HEK293T (cell line): Measurements from ENCODE around the gene DNMT3L.
"Not testable (repeated sequence)": the region's sequence is repeated elsewhere in the genome, so short reads cannot be mapped to it uniquely, and the experiment has no call there.

Experiments used
- ARNT ChIP-seq: fragments of 450-650 bp; IDR thresholded peaks from 2 replicates; pipeline ENCODE4 v1.6.1; 2017; ENCODE audit warnings: mild to moderate bottlenecking
- BHLHE40 ChIP-seq: fragments of 450-650 bp; IDR thresholded peaks from 2 replicates; pipeline ENCODE4 v1.6.1; 2016; ENCODE audit warnings: mild to moderate bottlenecking, moderate library complexity, borderline replicate concordance
- FOXA1 ChIP-seq: fragments of 450-650 bp; IDR thresholded peaks from 2 replicates; pipeline ENCODE4 v1.6.1; 2016; ENCODE audit warnings: mild to moderate bottlenecking
- FOXK2 ChIP-seq: fragments of 450-650 bp; IDR thresholded peaks from 2 replicates; pipeline ENCODE4 v1.6.1; 2016; ENCODE audit warnings: mild to moderate bottlenecking
- FOXM1 ChIP-seq: fragments of 450-650 bp; IDR thresholded peaks from 2 replicates; pipeline ENCODE4 v1.6.1; 2017; ENCODE audit warnings: mild to moderate bottlenecking, borderline replicate concordance
- L3MBTL2 ChIP-seq: fragments of 450-650 bp; conservative IDR thresholded peaks from 2 replicates; pipeline ENCODE4 v1.6.1; 2016; ENCODE audit warnings: mild to moderate bottlenecking
- LEF1 ChIP-seq: fragments of 450-650 bp; IDR thresholded peaks from 2 replicates; pipeline ENCODE4 v1.6.1; 2017; ENCODE audit warnings: mild to moderate bottlenecking, borderline replicate concordance
- NFRKB ChIP-seq: fragments of 450-650 bp; IDR thresholded peaks from 2 replicates; pipeline ENCODE4 v1.6.1; 2016; ENCODE audit warnings: mild to moderate bottlenecking, moderate library complexity
- PKNOX1 ChIP-seq: fragments of 450-650 bp; IDR thresholded peaks from 2 replicates; pipeline ENCODE4 v1.6.1; 2016
- SP1 ChIP-seq: fragments of 450-650 bp; IDR thresholded peaks from 2 replicates; pipeline ENCODE4 v1.6.1; 2017
- SUZ12 ChIP-seq: fragments of 450-650 bp; IDR thresholded peaks from 2 replicates; pipeline ENCODE4 v1.6.1; 2016; ENCODE audit warnings: mild to moderate bottlenecking
- ZNF384 ChIP-seq: fragments of 450-650 bp; IDR thresholded peaks from 2 replicates; pipeline ENCODE4 v1.6.1; 2016

GRCh38 chr21:44249204-44250037 lies 12.3 kb downstream of the DNMT3L start:
- not testable (repeated sequence) for TF ChIP-seq NFRKB, SUZ12, FOXK2, ZNF384, FOXM1, FOXA1, L3MBTL2, LEF1, ARNT, BHLHE40, SP1, PKNOX1
